GM04503 (cell line): ENCODE measurements around the gene KCNN1.
"Not testable (repeated sequence)": the region's sequence is repeated elsewhere in the genome, so short reads cannot be mapped to it uniquely, and the experiment has no call there.

Experiments used
- DNase-seq: peaks from one replicate; pipeline ENCODE4 v3.0.0-alpha.2; 2012; ENCODE audit warnings: low read depth

Gene KCNN1

GRCh38 chr19:18000915-18001776 is 34.2 kb downstream of the KCNN1 start:
- peak; percentile 39 for DNase-seq

GRCh38 chr19:18001777-18002345 is 35.0 kb downstream of the KCNN1 start:
- DNase-seq = no peak

GRCh38 chr19:18002347-18002850 is 35.5 kb downstream of the KCNN1 start:
- DNase-seq = no peak

DNA sequence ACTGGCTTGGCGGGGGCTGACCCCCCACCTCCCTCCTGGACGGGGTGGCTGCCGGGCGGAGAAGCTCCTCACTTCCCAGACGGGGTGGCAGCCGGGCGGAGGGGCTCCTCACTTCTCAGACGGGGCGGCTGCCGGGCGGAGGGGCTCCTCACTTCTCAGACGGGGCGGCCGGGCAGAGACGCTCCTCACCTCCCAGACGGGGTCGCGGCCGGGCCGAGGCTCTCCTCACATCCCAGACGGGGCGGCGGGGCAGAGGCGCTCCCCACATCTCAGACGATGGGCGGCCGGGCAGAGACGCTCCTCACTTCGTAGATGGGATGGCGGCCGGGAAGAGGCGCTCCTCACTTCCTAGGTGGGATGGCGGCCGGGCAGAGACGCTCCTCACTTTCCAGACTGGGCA is 38.8 kb downstream of the KCNN1 start:
- not testable (repeated sequence) for DNase-seq

DNA sequence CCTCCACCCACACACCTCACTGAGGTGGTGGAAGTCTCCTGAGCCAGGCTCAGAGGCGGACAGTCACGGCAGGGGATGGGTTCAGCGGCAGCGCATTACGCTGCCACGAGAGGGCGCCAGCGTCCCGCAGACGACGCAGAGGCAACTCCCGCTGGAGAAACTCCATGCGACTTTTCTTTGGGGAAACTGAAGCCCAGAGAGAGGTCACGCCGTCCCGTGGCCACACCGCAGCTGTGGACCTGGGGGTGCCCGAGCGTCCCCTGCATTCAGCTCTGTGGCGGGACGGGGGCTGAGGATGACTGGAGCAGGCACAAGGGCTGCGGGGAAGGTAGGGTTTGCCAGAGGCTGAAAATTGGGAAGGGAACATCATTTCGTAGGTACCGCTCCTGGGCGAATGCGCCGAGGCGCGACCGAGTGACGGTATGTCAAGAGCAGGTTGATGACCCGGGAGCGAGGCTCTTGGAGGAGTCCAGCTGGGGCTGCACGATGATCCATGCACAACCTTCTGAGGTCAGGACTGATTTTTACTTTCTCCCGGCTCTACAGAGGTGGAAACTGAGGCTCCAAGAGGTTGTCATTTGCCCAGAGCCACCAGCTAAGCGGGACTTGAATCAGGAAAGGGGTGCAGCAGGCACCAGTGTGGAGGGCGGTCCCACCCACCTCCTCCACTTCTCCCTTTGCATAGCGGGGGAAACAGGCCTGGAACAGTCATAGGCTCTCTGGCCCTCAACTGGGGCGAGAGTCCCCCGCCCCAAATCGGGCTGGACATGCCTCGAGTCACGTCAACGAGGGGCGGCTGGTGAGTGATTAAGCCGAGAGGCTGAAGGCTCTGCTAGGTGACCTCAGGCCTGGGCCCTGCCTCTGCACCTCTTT is 40.4 kb downstream of the KCNN1 start:
- no peak for DNase-seq

GRCh38 chr19:18007917-18008673 is 41.2 kb downstream of the KCNN1 start, which contains the start of gene ARRDC2:
Gene ARRDC2, plus strand, starts transcription at chr19:18008170. Its CDS starts 141 bp downstream, at chr19:18008311.
- peak; percentile 31 for DNase-seq

GRCh38 chr19:18008814-18009213 is 41.9 kb downstream of the KCNN1 start:
- no peak for DNase-seq

DNA sequence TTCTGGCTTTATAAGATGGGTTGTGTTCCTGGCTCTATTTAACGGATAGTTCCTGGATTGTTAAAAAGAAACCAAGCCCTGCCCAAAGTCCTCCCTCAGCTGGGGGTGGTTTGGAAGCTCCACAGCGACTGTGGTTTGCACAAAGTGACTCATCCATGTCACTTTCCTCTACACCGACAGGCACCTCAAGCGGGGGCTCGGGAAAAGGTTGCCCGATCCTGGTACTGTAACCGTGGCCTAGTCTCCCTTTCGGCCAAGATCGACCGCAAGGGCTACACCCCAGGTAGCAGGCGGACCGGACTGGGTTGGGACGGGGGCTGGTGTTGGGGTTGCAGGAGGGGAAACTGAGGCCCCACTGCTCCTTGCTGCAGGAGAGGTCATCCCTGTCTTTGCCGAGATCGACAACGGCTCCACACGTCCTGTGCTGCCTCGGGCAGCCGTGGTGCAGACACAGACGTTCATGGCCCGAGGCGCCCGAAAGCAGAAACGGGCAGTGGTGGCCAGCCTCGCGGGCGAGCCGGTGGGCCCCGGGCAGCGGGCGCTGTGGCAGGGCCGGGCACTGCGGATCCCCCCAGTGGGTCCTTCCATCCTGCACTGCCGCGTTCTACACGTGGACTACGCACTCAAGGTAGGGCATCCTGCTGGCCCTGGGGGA is 42.6 kb downstream of the KCNN1 start:
- DNase-seq = no peak

- DNase-seq = no peak
Measured at GRCh38 chr19:18010149-18010548, 43.2 kb downstream of the KCNN1 start.

GRCh38 chr19:18013210-18014111 is 46.6 kb downstream of the KCNN1 start:
- no peak for DNase-seq

DNA sequence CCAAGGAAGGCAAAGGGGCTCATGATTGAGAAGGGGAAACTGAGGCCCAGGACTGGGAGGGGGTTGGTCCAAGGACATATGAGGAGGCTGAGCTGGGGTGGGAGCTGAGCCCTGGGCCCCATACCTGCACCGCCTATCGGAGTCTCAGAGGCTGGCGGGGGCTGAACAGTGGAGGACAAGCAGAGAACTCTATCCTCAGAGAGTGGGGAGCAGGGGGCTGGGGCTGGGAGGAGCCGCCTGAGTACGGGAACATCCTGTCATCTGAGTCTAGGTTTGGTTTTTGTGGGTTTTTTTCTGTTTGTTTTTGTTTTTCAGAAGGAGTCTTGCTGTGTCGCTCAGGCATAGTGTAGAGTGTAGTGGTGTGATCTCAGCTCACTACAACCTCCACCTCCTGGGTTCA is 47.3 kb downstream of the KCNN1 start:
- no peak for DNase-seq

- DNase-seq = no peak
Measured at GRCh38 chr19:18016209-18016910, 49.5 kb downstream of the KCNN1 start.

DNA sequence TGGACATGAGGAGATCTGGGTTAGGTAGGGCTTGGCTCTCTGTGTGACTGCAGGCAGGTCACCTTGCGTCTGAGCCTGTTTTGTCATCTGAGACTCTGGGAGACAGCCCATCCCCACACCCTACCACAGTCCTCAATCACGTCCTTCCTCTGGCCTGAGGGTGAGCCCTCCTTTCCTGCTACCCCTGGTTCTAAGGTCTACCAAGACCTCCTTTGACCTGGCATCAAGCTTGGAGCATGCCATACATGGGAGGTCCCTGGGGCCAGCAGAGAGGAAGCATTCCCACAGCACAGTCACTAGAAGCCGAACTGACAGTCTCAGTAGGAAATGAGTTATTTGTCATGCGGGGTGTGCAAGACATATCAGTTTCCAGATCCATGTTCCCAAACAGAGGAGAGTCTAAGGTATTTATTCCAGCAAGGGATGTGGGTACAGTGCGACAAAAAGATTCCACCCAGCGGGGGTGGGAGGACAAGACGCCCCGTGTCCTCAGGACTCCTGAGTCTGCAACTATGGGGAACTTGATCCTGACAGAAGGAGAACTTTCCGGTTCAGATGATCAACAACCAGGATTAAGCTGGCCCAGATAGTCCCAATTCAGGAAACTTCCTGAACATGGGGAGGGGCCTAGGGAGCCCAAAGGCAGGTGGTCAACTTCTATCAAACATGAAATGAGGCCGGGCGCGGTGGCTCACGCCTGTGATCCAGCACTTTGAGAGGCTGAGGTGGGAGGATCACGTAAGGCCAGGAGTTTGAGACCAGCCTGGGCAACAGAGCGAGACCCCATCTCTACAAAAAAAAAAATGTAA is 50.6 kb downstream of the KCNN1 start:
- DNase-seq = no peak

DNA sequence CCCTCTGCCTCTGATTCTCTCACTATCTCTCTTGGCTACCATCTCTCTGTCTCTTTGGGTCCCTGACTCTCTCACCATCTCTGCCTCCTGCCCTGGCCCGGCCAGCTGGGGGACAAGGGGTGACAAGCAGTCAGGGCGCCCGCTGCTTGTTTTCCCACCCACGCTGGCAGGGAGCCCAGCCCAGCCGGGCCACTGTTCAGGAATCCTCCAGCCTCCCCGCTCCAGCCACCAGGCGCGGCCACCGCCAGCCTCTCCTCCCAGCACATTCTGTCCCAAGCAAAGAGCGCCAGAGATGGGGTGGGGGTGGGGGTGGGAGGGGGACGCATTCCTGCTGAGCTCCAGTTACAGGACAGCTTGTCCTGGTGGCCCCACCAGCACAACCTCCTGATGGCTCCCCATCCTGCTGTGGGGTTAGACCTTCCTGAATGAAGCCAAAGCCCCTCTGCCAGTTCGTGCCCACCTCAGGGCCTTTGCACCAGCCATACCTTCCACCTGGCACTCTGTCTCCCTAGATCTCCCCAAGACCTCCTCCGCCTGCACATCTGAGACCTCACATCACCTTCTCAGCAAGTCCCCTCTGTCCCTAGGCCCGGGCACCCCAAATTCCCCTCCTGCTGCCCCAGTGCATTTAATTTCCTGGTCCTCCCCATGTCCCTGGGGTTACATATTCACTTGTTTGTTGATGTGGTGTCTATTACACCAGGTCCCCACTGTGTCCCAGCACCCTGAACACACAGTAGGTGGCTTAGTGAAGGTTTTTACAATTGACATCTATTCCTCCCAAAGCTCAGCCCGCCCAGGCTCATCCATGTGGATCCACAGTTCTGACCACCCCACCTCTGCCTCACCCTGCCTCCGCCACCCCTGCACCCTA is 53.5 kb downstream of the KCNN1 start:
- DNase-seq = no peak

GRCh38 chr19:18021121-18021755 is 54.3 kb downstream of the KCNN1 start:
- DNase-seq = peak; percentile 47

DNA sequence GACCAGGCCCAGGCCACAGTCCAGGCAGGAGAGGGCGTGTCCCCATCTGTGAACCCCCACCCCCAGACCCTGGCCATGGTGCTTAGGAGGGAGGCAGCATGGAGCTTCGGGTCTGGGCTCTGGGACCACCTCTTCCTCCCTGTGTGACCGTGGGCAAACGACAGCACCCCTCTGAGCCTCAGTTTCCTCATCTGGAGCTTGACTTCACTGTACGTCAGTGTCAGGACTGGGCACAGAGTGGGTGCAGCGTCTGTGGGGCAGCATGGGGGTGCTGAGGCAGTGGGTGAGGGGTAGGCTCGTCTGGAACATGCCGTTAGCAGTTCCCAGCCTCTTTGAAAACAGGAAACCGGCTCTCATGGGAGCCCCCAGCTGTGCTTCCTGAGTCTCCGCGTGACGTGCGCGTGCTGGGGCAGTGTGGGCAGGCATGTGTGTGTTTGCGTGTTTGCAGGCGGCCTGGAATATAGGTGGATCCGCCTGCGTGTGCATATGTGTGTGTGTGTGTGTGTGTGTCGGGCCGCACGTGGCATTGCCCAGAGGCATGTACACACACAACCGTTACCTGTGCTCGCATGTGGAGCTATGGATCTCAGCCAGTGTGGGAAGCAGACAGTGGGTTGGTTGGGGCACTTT is 56.8 kb downstream of the KCNN1 start:
- no peak for DNase-seq

- DNase-seq = no peak
Measured at GRCh38 chr19:18027151-18027550, 60.2 kb downstream of the KCNN1 start.
